CD4-positive, CD25-positive, alpha-beta regulatory T cell (primary cell): ENCODE results near the gene KLK10. TPM values are rescaled to one million over a fixed set of nuclear protein-coding genes. Genes with fewer than 3 reads are reported as not detected.
A peak's percentile ranks its signal among the peaks of the same experiment; 100 is the strongest.

Source experiments
- ATAC-seq, 2 donors: fragments of 150-1000 bp; cut with Tn5 transposase; one replicate each; pipeline ENCODE4 v1.10.0; 2021; ENCODE audit warnings: low read depth in 2 of 2, moderate number of reproducible peaks in 2 of 2, moderate library complexity in 1 of 2
- DNase-seq, 3 donors: peaks; one replicate each; pipeline versions ENCODE4 v3.0.0 to v3.0.0-alpha.2; 2012 to 2022; ENCODE audit warnings: mixed read lengths in 1 of 3
- H3K27ac ChIP-seq: one replicate; pipeline ENCODE4 v1.7.0; 2013; ENCODE audit warnings: mild to moderate bottlenecking, low read length; ENCODE audit not compliant: insufficient read depth, poor library complexity, severe bottlenecking
- H3K27me3 ChIP-seq: one replicate; pipeline ENCODE4 v1.7.0; 2013; ENCODE audit warnings: low read length; ENCODE audit not compliant: control insufficient read depth, insufficient read depth
- H3K36me3 ChIP-seq: one replicate; pipeline ENCODE4 v1.7.0; 2013; ENCODE audit warnings: mild to moderate bottlenecking, low read length, moderate library complexity; ENCODE audit not compliant: control insufficient read depth, insufficient read depth
- H3K4me1 ChIP-seq: 2 replicates; pipeline ENCODE4 v1.7.0; 2013; ENCODE audit warnings: mild to moderate bottlenecking, low read length; ENCODE audit not compliant: insufficient read depth, control insufficient read depth, poor library complexity, severe bottlenecking
- H3K4me3 ChIP-seq: one replicate; pipeline ENCODE4 v1.7.0; 2013; ENCODE audit warnings: low read depth, mild to moderate bottlenecking, low read length, moderate library complexity
- H3K9me3 ChIP-seq, 2 experiments: 1 replicate in 1 of 2; 2 replicates in 1 of 2; pipeline ENCODE4 v1.7.0; 2013; ENCODE audit warnings: low read length in 2 of 2, mild to moderate bottlenecking in 1 of 2, moderate library complexity in 1 of 2; ENCODE audit not compliant: control insufficient read depth in 2 of 2
- H3K27ac Mint-ChIP-seq, 3 donors: one replicate each; pipeline ENCODE4 v1.8.0; 2020 to 2022; ENCODE audit warnings: mild to moderate bottlenecking in 3 of 3, mixed read lengths in 3 of 3, moderate library complexity in 2 of 3
- H3K27me3 Mint-ChIP-seq: one replicate; pipeline ENCODE4 v1.8.0; 2022; ENCODE audit warnings: mild to moderate bottlenecking, mixed read lengths
- H3K36me3 Mint-ChIP-seq: one replicate; pipeline ENCODE4 v1.8.0; 2020; ENCODE audit warnings: mixed read lengths
- H3K4me1 Mint-ChIP-seq, 4 donors: one replicate each; pipeline ENCODE4 v1.8.0; 2020 to 2022; ENCODE audit warnings: mixed read lengths in 4 of 4, mild to moderate bottlenecking in 1 of 4
- H3K4me3 Mint-ChIP-seq, 4 donors: one replicate each; pipeline ENCODE4 v1.8.0; 2020 to 2022; ENCODE audit warnings: mild to moderate bottlenecking in 4 of 4, mixed read lengths in 4 of 4, moderate library complexity in 3 of 4
- H3K9me3 Mint-ChIP-seq, 7 donors: one replicate each; pipeline ENCODE4 v1.8.0; 2020 to 2022; ENCODE audit warnings: mixed read lengths in 7 of 7, mild to moderate bottlenecking in 3 of 7, moderate library complexity in 2 of 7
- polyA plus RNA-seq, 4 donors: library from polyadenylated mRNA; unstranded; fragments of 300-500 nt; fragmentation: Illumina TruSeq; gene quantifications; one replicate each; pipeline ENCODE4 v1.2.3, GENCODE V29; 2021
- total RNA-seq: library from RNA; stranded (reverse); gene quantifications from one replicate; pipeline ENCODE4 v1.2.3, GENCODE V29; 2022

KLK10 gene
- total and polyA plus RNA-seq, 5 donors from 2014 or later, result not detected

DNA sequence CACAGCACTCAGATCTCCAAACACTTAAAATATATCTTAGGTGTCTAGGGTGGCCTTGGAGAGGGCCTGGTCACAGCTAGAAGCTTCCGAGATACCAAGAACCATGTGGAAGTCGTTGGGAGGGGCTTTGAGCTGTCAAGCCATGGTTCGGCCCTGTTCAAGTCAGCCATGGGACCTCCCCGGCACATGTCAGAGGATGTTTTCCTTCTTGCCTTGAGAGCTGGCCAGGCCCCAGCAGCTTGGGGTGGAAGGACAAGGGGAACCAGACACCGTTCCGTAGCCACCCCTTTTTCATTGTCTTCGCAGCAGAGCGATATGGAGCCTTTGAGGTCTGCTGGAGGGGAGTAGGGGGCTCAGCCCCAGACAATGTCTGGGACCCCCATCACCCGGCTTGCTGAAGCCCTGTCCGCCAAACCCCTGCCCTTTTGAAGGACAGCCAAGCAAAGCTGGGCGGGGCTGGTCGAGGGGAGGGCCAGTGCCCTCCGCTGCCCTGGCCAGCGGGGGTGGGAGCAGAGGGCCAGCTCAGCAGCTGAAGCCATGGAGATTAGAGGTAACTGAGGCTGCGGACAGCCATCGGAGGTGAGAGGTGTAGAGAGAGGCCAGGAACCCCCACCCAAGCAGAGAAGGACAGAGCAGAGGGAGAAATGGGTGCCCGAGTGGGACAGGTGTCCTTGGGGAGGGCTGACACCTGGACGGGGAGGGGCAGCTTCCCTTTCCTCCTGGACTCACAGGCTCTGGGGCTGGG, 6.5 kb upstream of the KLK10 start:
- Mint-ChIP-seq H3K4me1 (peaks cover 0 to 4% (median 2%) of the 10 kb centered on the region in 4 donors), H3K36me3 (no peaks in the 10 kb centered on the region), H3K27me3 (peaks cover 27% of the 10 kb centered on the region), H3K9me3 (no peaks in the 10 kb centered on the region), H3K27ac (no peak overlapping the region), H3K4me3 (no peak overlapping the region)
- no peaks in the 10 kb centered on the region for H3K4me1 ChIP-seq
- H3K9me3 ChIP-seq, result no peaks in the 10 kb centered on the region
- ATAC-seq (no peak), DNase-seq (no peak)
- H3K36me3 ChIP-seq, result no peaks in the 10 kb centered on the region
- no peak overlapping the region for H3K27ac ChIP-seq
- no peaks in the 10 kb centered on the region for H3K27me3 ChIP-seq
- no peak overlapping the region for H3K4me3 ChIP-seq

DNA sequence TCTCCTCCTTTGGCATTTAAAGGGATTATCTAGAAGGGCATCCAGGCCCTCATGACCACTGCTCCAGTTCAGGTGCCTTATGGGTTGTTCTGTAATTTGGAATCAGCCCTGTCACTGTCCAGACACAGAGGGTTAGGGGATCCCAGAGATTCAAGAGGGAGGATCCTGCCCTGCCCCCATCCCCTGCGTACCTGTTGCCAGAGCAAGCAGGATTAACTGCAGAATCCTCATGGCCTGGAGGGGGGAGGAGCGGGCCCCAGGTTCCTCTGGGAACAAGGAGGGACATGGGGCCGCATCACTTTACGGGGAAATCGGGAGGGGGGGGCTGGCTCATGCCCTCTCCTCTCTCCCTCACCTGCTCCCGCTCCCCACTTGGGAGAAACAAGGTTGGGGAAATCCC, 5.9 kb upstream of the KLK10 start:
- Histone ChIP-seq H3K27me3 (no peaks in the 10 kb centered on the region), H3K27ac (no peak overlapping the region), H3K9me3 (no peaks in the 10 kb centered on the region), H3K36me3 (no peaks in the 10 kb centered on the region), H3K4me3 (no peak overlapping the region), H3K4me1 (no peaks in the 10 kb centered on the region)
- ATAC-seq (no peak), DNase-seq (no peak)
- H3K27me3 Mint-ChIP-seq, result peaks cover 31% of the 10 kb centered on the region
- H3K27ac Mint-ChIP-seq, result no peak overlapping the region
- no peaks in the 10 kb centered on the region for H3K36me3 Mint-ChIP-seq
- no peaks in the 10 kb centered on the region for H3K9me3 Mint-ChIP-seq
- H3K4me3 Mint-ChIP-seq, result no peak overlapping the region
- peaks cover 0 to 6% (median 3%) of the 10 kb centered on the region in 4 donors for H3K4me1 Mint-ChIP-seq

DNA sequence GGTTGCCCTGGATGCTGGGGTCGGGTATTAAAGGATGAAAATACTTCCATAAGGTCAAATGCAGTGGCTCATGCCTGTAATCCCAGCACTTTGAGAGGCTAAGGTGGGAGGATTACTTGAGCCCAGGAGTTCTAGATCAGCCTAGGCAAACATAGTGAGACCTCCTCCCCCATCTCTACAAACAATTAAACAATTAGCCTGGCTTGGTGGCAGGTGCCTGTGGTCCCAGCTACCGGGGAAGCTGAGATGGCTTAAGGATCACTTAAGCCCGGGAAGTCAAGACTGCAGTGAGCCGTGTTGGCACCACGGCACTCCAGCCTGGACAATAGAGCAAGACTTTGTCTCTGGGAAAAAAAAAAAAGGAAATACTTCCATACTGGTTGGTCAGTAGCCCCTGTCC, 5.4 kb upstream of the KLK10 start:
- peaks cover 0 to 7% (median 4%) of the 10 kb centered on the region in 4 donors for H3K4me1 Mint-ChIP-seq
- H3K27ac Mint-ChIP-seq, result peak overlapping the region in 1 of 3 donors; percentile 72
- no peaks in the 10 kb centered on the region for H3K27me3 ChIP-seq
- no peak for ATAC-seq
- H3K27ac ChIP-seq, result no peak overlapping the region
- no peaks in the 10 kb centered on the region for H3K4me1 ChIP-seq
- H3K9me3 ChIP-seq, result no peaks in the 10 kb centered on the region
- no peaks in the 10 kb centered on the region for H3K36me3 Mint-ChIP-seq
- no peak overlapping the region for H3K4me3 Mint-ChIP-seq
- DNase-seq, result no peak
- H3K9me3 Mint-ChIP-seq, result no peaks in the 10 kb centered on the region
- H3K4me3 ChIP-seq, result no peak overlapping the region
- peaks cover 36% of the 10 kb centered on the region for H3K27me3 Mint-ChIP-seq
- H3K36me3 ChIP-seq, result no peaks in the 10 kb centered on the region

DNA sequence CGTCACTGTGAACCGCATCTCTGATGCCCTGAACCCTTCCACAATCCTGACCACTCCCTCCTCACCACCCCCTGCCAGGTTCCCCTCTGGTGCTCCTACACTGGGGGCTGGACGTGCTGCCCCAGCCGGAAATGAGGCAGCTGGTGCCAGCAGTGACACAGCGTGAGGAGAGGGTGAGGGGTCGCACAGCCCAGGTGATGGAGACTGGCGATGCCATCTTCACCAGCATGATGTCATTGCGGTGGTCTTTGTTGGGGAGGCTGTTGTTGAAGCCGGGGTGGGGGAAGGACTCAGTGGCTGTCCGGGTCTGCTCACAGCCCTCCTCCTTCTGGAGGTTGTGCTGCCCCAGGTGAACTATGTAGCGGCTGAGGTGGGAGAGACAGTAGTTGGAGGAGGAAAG, 4.4 kb upstream of the KLK10 start:
- Histone ChIP-seq H3K4me3 (no peak overlapping the region), H3K27me3 (no peaks in the 10 kb centered on the region), H3K36me3 (no peaks in the 10 kb centered on the region), H3K4me1 (no peaks in the 10 kb centered on the region), H3K9me3 (no peaks in the 10 kb centered on the region), H3K27ac (no peak overlapping the region)
- Mint-ChIP-seq H3K4me1 (peaks cover 0 to 8% (median 4%) of the 10 kb centered on the region in 4 donors), H3K27ac (no peak overlapping the region), H3K4me3 (no peak overlapping the region), H3K27me3 (peaks cover 46% of the 10 kb centered on the region), H3K36me3 (no peaks in the 10 kb centered on the region), H3K9me3 (no peaks in the 10 kb centered on the region)
- DNase-seq (no peak), ATAC-seq (no peak)

DNA sequence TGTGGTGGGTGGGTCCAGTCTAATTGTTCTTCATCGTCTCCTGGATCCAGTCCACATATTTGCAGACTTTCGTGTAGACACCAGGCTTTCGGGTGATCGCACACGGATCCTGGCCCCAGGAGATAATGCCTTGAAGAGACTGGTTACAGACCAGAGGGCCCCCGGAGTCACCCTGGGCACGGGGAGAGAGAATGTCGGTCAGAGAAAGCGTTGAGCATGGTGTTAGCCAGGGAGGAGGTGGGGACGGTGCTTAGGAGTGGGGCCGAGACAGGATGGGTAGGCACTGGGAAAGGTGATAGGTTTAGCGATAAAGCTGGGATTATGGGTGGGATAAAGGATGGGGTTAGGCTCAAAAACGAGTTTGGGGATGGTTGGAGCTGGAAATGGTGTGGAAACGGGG, 3.0 kb upstream of the KLK10 start:
- DNase-seq (no peak), ATAC-seq (no peak)
- no peaks in the 10 kb centered on the region for H3K36me3 ChIP-seq
- no peak overlapping the region for H3K4me3 ChIP-seq
- no peak overlapping the region for H3K4me3 Mint-ChIP-seq
- H3K4me1 ChIP-seq, result peaks cover 4% of the 10 kb centered on the region
- no peaks in the 10 kb centered on the region for H3K9me3 ChIP-seq
- H3K4me1 Mint-ChIP-seq, result peaks cover 0 to 16% (median 9%) of the 10 kb centered on the region in 4 donors
- no peak overlapping the region for H3K27ac ChIP-seq
- peaks cover 52% of the 10 kb centered on the region for H3K27me3 Mint-ChIP-seq
- no peak overlapping the region for H3K27ac Mint-ChIP-seq
- peaks cover 0 to 1% (median 0%) of the 10 kb centered on the region in 7 donors for H3K9me3 Mint-ChIP-seq
- no peaks in the 10 kb centered on the region for H3K27me3 ChIP-seq
- H3K36me3 Mint-ChIP-seq, result no peaks in the 10 kb centered on the region

DNA sequence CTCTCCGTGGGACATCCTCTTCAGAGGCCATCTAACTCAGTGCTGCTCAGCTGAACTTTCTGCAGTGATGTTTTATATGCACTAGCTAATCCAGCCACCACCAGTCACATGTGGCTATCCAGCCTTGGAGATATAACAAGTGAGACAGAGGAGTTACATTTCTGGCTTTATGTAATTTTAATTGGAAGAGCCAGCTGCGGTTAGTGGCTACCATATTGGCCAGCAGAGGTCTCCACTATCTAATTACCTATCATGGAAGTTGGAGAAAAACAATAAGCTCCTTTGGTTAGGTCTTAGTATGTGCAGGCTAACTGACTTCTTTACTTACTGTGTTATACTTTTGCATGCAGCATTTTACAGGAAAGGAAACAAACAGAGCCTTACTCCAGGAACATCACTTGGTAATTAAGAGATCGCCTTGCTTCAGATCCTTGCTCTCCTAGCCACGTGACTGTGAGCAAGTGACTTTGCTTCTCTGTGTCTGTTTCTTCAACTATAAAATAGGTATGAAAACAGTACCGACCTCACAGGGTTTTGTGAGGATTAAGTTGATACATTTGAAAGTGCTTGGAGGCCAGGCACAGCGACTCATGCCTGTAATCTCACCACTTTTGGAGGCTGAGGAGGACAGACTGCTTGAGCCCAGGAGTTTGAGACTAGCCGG, 1.6 kb upstream of the KLK10 start:
- Mint-ChIP-seq H3K9me3 (peaks cover 0 to 6% (median 0%) of the 10 kb centered on the region in 7 donors), H3K4me3 (no peak overlapping the region), H3K4me1 (peaks cover 0 to 26% (median 10%) of the 10 kb centered on the region in 4 donors), H3K36me3 (no peaks in the 10 kb centered on the region), H3K27ac (no peak overlapping the region), H3K27me3 (peaks cover 58% of the 10 kb centered on the region)
- H3K4me1 ChIP-seq, result peaks cover 11% of the 10 kb centered on the region
- ATAC-seq, result no peak
- H3K4me3 ChIP-seq, result no peak overlapping the region
- peak in 2 of 3 donors; percentile 11 to 40 for DNase-seq
- no peaks in the 10 kb centered on the region for H3K36me3 ChIP-seq
- no peaks in the 10 kb centered on the region for H3K27me3 ChIP-seq
- H3K9me3 ChIP-seq, result no peaks in the 10 kb centered on the region
- H3K27ac ChIP-seq, result no peak overlapping the region

DNA sequence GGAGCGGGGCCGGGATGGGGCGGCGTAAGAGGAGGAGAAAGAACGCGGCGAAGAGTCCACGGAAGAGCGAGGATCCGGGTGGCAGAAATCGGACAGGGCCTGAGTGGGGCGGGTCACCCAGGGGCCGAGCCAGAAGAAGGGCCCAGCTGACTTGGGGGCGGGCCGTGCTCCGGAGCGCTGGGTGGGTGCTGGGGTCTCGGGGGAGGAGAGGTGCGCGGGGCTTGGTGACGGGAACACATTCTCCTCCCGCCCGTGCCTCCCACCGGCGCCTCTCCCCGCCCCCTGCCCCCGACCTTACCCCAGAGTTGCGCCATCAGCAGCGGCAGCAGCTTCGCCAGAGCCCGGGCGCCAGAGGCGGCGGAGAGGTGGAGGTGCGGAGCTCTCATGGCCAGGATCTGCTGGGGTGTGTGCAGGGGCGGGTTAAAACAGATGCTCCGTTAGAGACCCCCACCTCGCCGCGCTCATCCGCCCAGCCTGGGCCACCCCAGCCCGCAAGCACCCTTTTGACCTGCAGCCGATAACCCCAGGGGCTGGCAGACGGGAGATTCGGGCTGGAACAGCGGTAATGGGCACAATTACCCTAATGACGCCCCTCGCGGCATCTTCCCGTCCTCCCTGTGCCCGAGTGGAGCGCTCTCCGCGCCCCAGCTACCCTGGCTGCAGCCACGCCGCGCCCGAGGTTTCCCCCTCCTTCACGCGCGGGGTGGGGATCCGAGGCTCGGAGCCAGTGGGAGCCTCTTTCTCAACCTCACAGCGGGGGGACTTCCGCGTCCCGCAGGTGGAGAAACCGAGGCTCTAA, 565 bp downstream of the KLK10 start:
- H3K36me3 Mint-ChIP-seq, result no peaks in the 10 kb centered on the region
- peak overlapping the region in 2 of 4 donors; percentile 11 to 81 for H3K4me3 Mint-ChIP-seq
- H3K36me3 ChIP-seq, result no peaks in the 10 kb centered on the region
- peaks cover 0 to 34% (median 10%) of the 10 kb centered on the region in 4 donors for H3K4me1 Mint-ChIP-seq
- peaks cover 0 to 6% (median 0%) of the 10 kb centered on the region in 7 donors for H3K9me3 Mint-ChIP-seq
- DNase-seq (no peak), ATAC-seq (no peak)
- no peaks in the 10 kb centered on the region for H3K27me3 ChIP-seq
- no peak overlapping the region for H3K27ac Mint-ChIP-seq
- peaks cover 73% of the 10 kb centered on the region for H3K27me3 Mint-ChIP-seq
- peaks cover 11% of the 10 kb centered on the region for H3K4me1 ChIP-seq
- no peaks in the 10 kb centered on the region for H3K9me3 ChIP-seq
- H3K4me3 ChIP-seq, result no peak overlapping the region
- no peak overlapping the region for H3K27ac ChIP-seq
